SIG-M5 (cell line): ENCODE measurements around the gene RNF217.

Experiments
- DNase-seq: peaks from one replicate; lab custom pipeline; 2025; lab: John Stamatoyannopoulos, UW

RNF217 gene

DNA sequence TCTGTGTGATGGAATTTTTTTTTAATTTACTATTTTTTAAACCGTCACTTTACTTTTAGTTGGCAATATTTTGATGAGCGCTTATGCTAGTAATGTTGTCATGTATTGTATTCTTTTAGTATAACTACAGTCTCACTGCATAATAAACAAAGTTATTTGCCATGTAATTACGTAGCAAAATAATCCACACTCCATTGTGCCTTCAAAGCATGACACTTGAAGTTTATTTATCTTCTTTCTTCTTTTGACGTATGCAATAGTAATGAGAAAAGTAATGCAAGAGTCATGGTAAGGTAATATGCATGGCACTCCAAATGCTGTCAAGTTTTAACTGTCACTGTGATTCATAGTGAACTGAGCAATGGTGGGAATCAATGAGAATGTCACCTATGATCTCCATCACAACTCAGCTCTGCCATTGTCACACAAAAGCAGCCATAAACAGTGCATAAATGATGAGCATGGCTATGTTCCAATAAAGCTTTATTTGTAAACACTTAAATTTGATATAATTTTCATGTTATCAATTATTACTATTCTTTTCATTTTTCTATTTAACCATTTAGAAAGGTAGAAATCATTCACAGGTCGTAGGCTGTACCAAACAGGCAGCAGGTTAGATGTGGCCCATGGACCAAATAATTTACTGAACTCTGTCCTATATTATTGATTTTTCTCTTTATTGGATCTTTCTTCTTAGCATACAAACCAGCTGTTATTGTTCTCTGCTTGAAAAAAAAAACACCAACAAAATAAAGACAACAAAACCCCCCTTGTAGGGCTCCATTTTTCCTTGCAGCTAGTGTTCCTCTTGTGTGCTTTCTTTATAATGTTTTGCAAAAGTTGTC is 27.1 kb downstream of the RNF217 start:
- DNase-seq: no peak

GRCh38 chr6:124990988-124991387 is 28.8 kb downstream of the RNF217 start:
- DNase-seq: no peak

GRCh38 chr6:124991764-124992295 is 29.6 kb downstream of the RNF217 start:
- no peak for DNase-seq

- DNase-seq: no peak
Observed at GRCh38 chr6:124993327-124993726, 31.1 kb downstream of the RNF217 start.

- no peak for DNase-seq
Observed at GRCh38 chr6:124994648-124995047, 32.4 kb downstream of the RNF217 start.

GRCh38 chr6:124995131-124995530 is 32.9 kb downstream of the RNF217 start:
- DNase-seq: no peak

GRCh38 chr6:124995645-124996325 is 33.5 kb downstream of the RNF217 start:
- no peak for DNase-seq

DNA sequence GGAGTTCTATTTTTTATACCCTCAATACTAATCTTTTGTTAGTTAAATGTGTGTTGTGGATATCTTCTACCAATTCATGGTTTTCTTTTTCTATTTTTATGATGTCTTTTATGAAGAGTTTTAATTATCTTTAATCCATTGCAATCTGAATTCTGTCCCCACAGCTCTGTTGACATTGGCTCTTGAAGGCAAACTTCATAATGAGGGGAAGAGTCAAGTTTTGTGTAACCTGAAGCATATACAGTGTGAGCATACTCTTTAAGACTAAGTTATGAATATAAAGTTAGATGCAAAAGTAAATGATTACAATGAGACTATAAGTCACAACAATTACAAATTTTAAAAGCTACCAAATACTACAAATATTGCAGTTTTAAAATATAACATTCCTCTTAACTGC is 34.2 kb downstream of the RNF217 start:
- DNase-seq: no peak

- no peak for DNase-seq
Observed at GRCh38 chr6:124997196-124997875, 35.1 kb downstream of the RNF217 start.

- no peak for DNase-seq
Observed at GRCh38 chr6:124999105-124999764, 37.0 kb downstream of the RNF217 start.

DNA sequence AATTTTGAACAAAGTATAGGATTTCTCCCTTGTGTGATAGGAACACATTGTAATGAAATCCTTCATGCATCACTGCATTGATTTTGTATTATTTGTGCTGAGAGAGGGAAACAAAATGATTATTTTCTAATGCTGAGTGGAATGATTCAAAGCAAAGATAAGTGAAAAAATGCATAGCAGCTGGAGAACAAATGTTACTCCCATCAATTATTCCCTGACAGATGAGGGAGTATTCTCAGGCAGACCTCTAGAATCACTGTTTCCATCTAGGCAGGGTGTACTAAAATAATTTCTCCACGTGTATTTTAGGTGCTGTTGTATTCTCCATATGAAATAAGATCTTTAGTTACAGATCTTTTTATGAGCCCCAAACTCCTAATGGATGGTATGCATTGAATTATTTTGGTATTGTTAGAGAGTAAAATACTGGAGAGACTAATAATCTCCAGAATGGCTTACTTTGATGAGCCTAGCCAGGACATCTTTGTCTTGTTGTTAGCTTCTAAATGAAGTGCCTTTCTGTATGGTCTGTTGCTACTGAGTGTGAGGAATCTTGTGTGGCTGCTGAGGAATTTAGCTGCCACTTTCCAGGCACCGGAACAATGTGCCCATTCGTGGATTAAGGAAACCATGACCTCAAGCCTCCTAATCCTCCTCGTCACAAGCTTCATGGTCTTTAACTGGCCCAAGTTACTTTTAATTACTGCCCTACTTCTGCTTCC is 39.6 kb downstream of the RNF217 start:
- DNase-seq: no peak

- no peak for DNase-seq
Observed at GRCh38 chr6:125002406-125002741, 40.1 kb downstream of the RNF217 start.

- no peak for DNase-seq
Observed at GRCh38 chr6:125003070-125003469, 40.8 kb downstream of the RNF217 start.

DNA sequence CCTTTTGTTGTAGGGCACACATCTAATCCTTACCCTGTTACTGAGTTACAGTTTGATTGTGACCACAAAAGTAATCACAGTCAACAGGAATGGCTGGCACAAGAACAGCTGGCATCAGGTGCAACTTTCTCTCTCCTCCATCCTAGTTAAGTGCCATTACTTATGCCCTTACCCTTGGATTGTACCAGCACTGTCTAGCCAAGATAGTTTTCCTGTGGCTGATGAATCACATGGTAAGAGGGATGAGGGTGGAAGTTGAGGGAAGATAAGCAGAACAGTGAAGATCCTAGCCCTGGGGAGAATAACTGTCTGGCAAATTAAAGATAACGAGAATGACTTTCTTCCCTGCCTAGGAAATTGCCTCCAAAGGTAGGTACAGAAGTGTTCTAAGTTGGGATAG is 42.0 kb downstream of the RNF217 start:
- DNase-seq: no peak

- no peak for DNase-seq
Observed at GRCh38 chr6:125004797-125005595, 42.8 kb downstream of the RNF217 start.

- DNase-seq: no peak
Observed at GRCh38 chr6:125008261-125008703, 46.0 kb downstream of the RNF217 start.

DNA sequence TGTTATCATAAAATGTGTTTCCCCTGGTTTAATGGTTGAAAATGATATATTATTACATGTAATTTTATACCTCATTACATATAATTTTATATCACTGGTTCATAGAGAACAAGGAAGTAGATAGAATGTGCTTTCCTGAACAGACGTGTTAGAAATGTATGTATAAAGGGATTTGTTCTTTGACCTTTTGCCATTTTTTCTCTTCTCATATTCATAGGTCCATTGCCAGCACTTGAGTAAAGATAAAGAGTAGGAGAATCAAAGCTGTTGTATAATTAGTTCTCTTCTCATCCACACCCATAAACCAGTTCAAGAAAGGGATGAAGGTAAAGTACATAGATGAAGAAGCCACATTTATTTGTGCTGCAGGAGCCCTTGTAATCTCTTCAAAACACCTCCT is 46.7 kb downstream of the RNF217 start:
- no peak for DNase-seq

DNA sequence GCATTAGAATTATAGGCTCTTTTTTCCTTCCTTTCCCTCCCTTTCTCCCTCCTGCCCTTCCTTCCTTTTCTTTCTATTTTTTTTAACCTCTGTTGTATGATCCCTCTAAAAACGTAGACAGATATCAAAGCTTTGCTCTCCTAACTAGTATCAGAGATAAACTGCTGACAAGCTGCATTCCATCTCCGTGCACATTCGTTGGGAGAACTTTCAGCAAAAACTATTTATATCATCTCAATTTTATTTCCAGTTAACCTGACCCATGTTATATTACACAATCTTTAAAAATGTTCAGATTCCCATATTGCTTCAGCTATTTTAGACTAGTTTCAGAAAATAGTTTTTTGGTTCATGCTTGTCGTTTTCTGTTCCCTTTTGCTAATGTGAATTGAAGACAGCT is 47.3 kb downstream of the RNF217 start:
- DNase-seq: no peak

DNA sequence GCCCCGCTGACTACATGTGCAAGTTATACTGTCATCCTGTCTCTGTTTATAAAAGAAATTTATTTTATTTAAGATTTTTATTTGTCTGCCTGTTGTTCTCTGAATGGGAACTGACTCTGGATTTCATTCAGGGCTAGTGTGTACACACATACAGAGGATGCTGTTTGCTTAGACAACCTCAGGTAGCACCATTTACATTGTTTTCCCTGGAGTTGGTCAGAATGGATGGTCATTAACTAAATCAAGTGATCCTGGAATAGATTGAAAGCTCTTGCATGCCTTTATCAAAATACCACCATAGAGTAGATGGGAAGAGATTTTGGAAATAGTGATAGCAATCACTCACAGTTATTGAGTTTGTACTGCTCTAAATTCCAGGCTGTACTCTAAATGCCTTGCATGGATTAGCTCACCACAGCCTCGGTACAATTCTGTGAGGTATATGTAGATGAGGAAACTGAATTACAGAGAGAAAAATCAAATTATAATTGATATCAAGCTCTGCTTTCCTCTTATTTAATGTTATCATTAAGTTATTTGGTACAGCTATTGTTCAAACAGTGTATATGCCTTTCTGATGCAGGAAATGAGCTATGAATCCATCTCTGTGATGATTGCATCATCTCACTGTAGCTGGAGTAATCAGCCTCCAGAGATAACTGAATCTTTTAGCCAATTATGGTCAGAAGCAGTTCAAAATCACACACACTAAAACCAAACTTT is 51.9 kb downstream of the RNF217 start:
- no peak for DNase-seq

- no peak for DNase-seq
Observed at GRCh38 chr6:125014661-125014957, 52.4 kb downstream of the RNF217 start.
